ENCODE results near the gene RNASEH2B. TPM values are rescaled to one million over a fixed set of nuclear protein-coding genes. Genes with fewer than 3 reads are reported as not detected.

Gene RNASEH2B
- total and polyA plus RNA-seq, 2 of the 8 experiments (the other 6 are each of a cell fraction or from before 2014, with no cell fraction given): 19.3 to 43.9 TPM

DNA sequence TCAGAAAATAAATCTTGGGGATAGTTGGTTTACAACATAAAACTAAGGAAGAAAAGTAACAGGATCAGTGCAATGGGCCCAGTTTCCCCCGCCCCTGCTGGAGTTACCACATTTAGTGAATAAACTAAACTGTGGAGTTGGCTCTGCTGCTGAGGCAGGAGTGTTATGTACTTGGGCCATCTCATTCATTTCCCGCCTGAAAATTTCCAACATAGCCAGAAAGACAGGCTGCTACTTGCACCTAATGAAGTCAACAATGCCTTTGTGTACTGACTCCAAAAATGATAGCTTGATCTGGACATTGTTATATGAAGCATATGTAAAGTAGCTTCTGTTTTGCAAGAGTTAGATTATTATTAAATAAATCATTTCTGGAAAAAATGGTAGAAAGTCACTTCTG is 7.9 kb upstream of the RNASEH2B start:
- H4K91ac ChIP-seq (replicated peaks; ENCODE audit: insufficient read length, low read length): no peak overlapping the region
- H4K8ac ChIP-seq (ENCODE audit: extremely low read depth, insufficient read depth, low read length): no peak overlapping the region
- 83% methylated on average over 2 of the region's 2 CpGs; no CpG with 5 or more reads in 1 of the 2 experiments for WGBS, 2 experiments (ENCODE audit: extremely low coverage in 1 of 2, insufficient coverage in 1 of 2, insufficient read length in 1 of 2, insufficient replicate concordance in 2 of 2, low coverage in 1 of 2, low lambda C conversion rate in 2 of 2, missing lambda C conversion rate in 1 of 2)
- no peak overlapping the region for H3K14ac ChIP-seq (ENCODE audit: insufficient read length)
- FAIRE-seq (no peak), DNase-seq (ENCODE audit: low read depth in 1 of 2, low spot score in 2 of 2) (no peak)
- no peaks in the 10 kb centered on the region for H3K23me2 ChIP-seq (ENCODE audit: low read depth, low read length)
- no peak overlapping the region for H3K4me2 ChIP-seq (ENCODE audit: insufficient read depth in 1 of 2, low read depth in 2 of 2, low read length in 2 of 2)
- H3K4ac ChIP-seq (replicated peaks; ENCODE audit: insufficient read length, low read depth, low read length): no peak overlapping the region
- no peak overlapping the region for H3K18ac ChIP-seq (ENCODE audit: extremely low read depth, low read length)
- H2AFZ ChIP-seq (ENCODE audit: low read length): no peak overlapping the region
- H3K36me3 ChIP-seq (ENCODE audit: control insufficient read depth in 2 of 4, insufficient read depth in 4 of 4, low read length in 3 of 4): no peaks in the 10 kb centered on the region
- no peaks in the 10 kb centered on the region for H3K27me3 ChIP-seq (replicated peaks in 1 of 4; ENCODE audit: control insufficient read depth in 3 of 4, extremely low read depth in 1 of 4, insufficient read depth in 3 of 4, low read length in 3 of 4)
- no peak overlapping the region for H2BK20ac ChIP-seq (ENCODE audit: low read length)
- no peak overlapping the region for H2BK12ac ChIP-seq (ENCODE audit: low read depth, low read length)
- no peak overlapping the region for H3K9ac ChIP-seq (replicated peaks in 1 of 4; ENCODE audit: extremely low read depth in 1 of 4, low read depth in 3 of 4, low read length in 3 of 4)
- H2AK5ac ChIP-seq (ENCODE audit: low read depth, low read length): no peak overlapping the region
- TF ChIP-seq CBX5 (IDR thresholded peaks at IDR 0.05; ENCODE audit: low read depth, low read length) (no peak), SUZ12 (IDR thresholded peaks at IDR 0.05; ENCODE audit: low read length) (no peak), ASH2L (IDR thresholded peaks at IDR 0.05; ENCODE audit: low read length) (no peak), CHD1 (IDR thresholded peaks at IDR 0.05; ENCODE audit: low read depth, low read length) (no peak), MAFK (IDR thresholded peaks at IDR 0.05; ENCODE audit: low read depth, low read length) (no peak), SP1 (IDR thresholded peaks at IDR 0.05; ENCODE audit: low read depth, low read length) (no peak), NRF1 (IDR thresholded peaks at IDR 0.05; ENCODE audit: low read depth, low read length) (no peak), PHF8 (conservative IDR thresholded peaks at IDR 0.05; ENCODE audit: low read depth, low read length) (no peak), JUND (IDR thresholded peaks at IDR 0.05; ENCODE audit: low read length) (no peak), EZH2 (IDR thresholded peaks at IDR 0.05; ENCODE audit: low read depth, low read length, severe bottlenecking) (no peak), EGR1 (IDR thresholded peaks at IDR 0.05; ENCODE audit: borderline replicate concordance, low read depth, low read length) (no peak), POU5F1 (IDR thresholded peaks at IDR 0.05; ENCODE audit: low read depth, low read length) (no peak), RAD21 (IDR thresholded peaks at IDR 0.05 in 1 of 2, conservative IDR thresholded peaks at IDR 0.05 in 1 of 2; ENCODE audit: low read depth in 2 of 2, low read length in 2 of 2) (no peak), CHD2 (IDR thresholded peaks at IDR 0.05; ENCODE audit: low read length) (no peak)
- TF ChIP-seq, protein P1, sequence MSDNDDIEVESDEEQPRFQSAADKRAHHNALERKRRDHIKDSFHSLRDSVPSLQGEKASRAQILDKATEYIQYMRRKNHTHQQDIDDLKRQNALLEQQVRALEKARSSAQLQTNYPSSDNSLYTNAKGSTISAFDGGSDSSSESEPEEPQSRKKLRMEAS (IDR thresholded peaks at IDR 0.05): no peak
- no peak overlapping the region for H3K27ac ChIP-seq (ENCODE audit: low read depth, low read length)
- H3K23ac ChIP-seq (ENCODE audit: insufficient read length): no peak overlapping the region
- no peaks in the 10 kb centered on the region for H3K79me2 ChIP-seq (ENCODE audit: control insufficient read depth in 1 of 2, insufficient read depth in 2 of 2, low read length in 2 of 2)
- no peak overlapping the region for H2BK120ac ChIP-seq (replicated peaks; ENCODE audit: low read depth, low read length)
- ChIA-PET POLR2A (ENCODE audit: partially characterized antibody) (interaction anchor here (1.5 kb wide), 1 partner anchor 9 kb away, joined by 4 read pairs; no protein-coding TSS in a partner anchor), CTCF (ENCODE audit: partially characterized antibody) (interaction anchor here (0.6 to 1.4 kb wide), 2 partner anchors 10 to 31 kb away, joined by 3 to 6 read pairs; no protein-coding TSS in a partner anchor)
- H3K9me3 ChIP-seq (ENCODE audit: insufficient read depth in 2 of 2, low read depth in 1 of 2, low read length in 1 of 2): no peaks in the 10 kb centered on the region
- no peak overlapping the region for H2BK5ac ChIP-seq (ENCODE audit: low read depth, low read length)
- no peak overlapping the region for H4K5ac ChIP-seq (ENCODE audit: insufficient read length, low read depth, low read length)
- H3K79me1 ChIP-seq (ENCODE audit: low read depth, low read length): no peaks in the 10 kb centered on the region
- H3K56ac ChIP-seq (replicated peaks; ENCODE audit: insufficient read length, low read depth, low read length): no peak overlapping the region
- no peaks in the 10 kb centered on the region for H4K20me1 ChIP-seq (replicated peaks in 1 of 2; ENCODE audit: control insufficient read depth in 1 of 2, insufficient read depth in 2 of 2, low read length in 2 of 2)
- no peak overlapping the region for H3K4me3 ChIP-seq (ENCODE audit: extremely low read depth in 1 of 4, insufficient read depth in 2 of 4, low read depth in 3 of 4, low read length in 4 of 4)
- H2BK15ac ChIP-seq (ENCODE audit: low read length): no peak overlapping the region
- no peaks in the 10 kb centered on the region for H3K4me1 ChIP-seq (replicated peaks in 1 of 4; ENCODE audit: control insufficient read depth in 3 of 4, insufficient read depth in 4 of 4, low read length in 3 of 4)

Measured in H1 (cell line).